Adrenal gland (tissue), 12 donors: ENCODE data around the gene CAMKK1. TPM values are rescaled to one million over a fixed set of nuclear protein-coding genes. Genes with fewer than 3 reads are reported as not detected.

Experiments used
- DNase-seq, 7 donors: peaks; one replicate each; pipeline ENCODE4 v3.0.0-alpha.2; 2019 to 2020
- H3K27ac ChIP-seq, 5 donors: fragments of 200-600 bp; sonication (generic) in 4 of 5; 1 replicate in 3 of 5; 2 replicates in 2 of 5; pipeline versions ENCODE4 v1.5.1 to v1.8.0; 2016 to 2020; ENCODE audit warnings: mild to moderate bottlenecking in 1 of 5
- H3K27me3 ChIP-seq: fragments of 200-600 bp; 2 replicates; pipeline ENCODE4 v1.8.0; 2021
- H3K36me3 ChIP-seq, 2 donors: fragments of 200-600 bp; replicated peaks in 1 of 2; 1 replicate in 1 of 2; 2 replicates in 1 of 2; pipeline versions ENCODE4 v1.5.1 to v1.8.0; 2018 to 2022
- H3K4me1 ChIP-seq, 2 donors: fragments of 200-600 bp; replicated peaks in 1 of 2; 1 replicate in 1 of 2; 2 replicates in 1 of 2; pipeline versions ENCODE4 v1.5.1 to v1.8.0; 2018 to 2021
- H3K4me3 ChIP-seq, 4 donors: fragments of 200-600 bp; sonication (generic) in 3 of 4; one replicate each; pipeline ENCODE4 v1.5.1; 2016 to 2018
- H3K9me3 ChIP-seq, 3 donors: fragments of 200-600 bp; sonication (generic) in 1 of 3; replicated peaks in 1 of 3; 1 replicate in 2 of 3; 2 replicates in 1 of 3; pipeline versions ENCODE4 v1.5.1 to v1.8.0; 2016 to 2021
- CTCF ChIP-seq, 6 experiments: fragments of 450-650 bp in 4 of 6; fragments of 200-600 bp in 2 of 6; sonication (generic) in 1 of 6; IDR thresholded peaks; 1 replicate in 5 of 6; 2 replicates in 1 of 6; pipeline versions ENCODE4 v1.5.1 to v1.8.0; 2016 to 2021; ENCODE audit warnings: antibody characterized with exemption in 6 of 6, mild to moderate bottlenecking in 2 of 6, moderate library complexity in 1 of 6
- POLR2A ChIP-seq, 2 donors: fragments of 450-650 bp; IDR thresholded peaks; one replicate each; pipeline ENCODE4 v1.6.1; 2017; ENCODE audit warnings: antibody characterized with exemption in 2 of 2, mild to moderate bottlenecking in 2 of 2, moderate library complexity in 1 of 2
- WGBS, 4 donors: extraction: QIAGEN DNeasy Blood & Tissue Kit in 2 of 4; methylation state at CpG; one replicate each; pipeline versions ENCODE4 v1.1.5 to v1.1.7; 2013 to 2017; 5-methylcytosine and 5-hydroxymethylcytosine counted together
- intact Hi-C, 2 donors: fragments of 100-400 bp; cut with DNase I; formaldehyde crosslinking; loops; one replicate each; pipeline versions ENCODE4 v1.14.1 to v1.15.0; 2022 to 2023
- polyA plus RNA-seq, 3 donors: library from polyadenylated mRNA; stranded (reverse); fragments of 200-250 nt in 2 of 3; fragments of 350-450 nt in 1 of 3; fragmentation: Illumina TruSeq in 1 of 3; extraction: RNeasy Lipid Tissue Mini Kit (QIAGEN cat#74804) in 1 of 3; gene quantifications; one replicate each; pipeline ENCODE4 v1.2.3, GENCODE V29; 2013 to 2014
- total RNA-seq, 9 donors: library from RNA; depleted of rRNA in 4 of 9; stranded (reverse); fragments of >200 nt in 4 of 9; fragments of 120-200 nt in 1 of 9; fragmentation: NEBNext Ultra II Directional in 1 of 9; extraction: Animal tissue kit (Norgen Biotek cat#: 25700) in 1 of 9; gene quantifications; one replicate each; pipeline versions ENCODE4 v1.1.0 to v1.2.4, GENCODE V29; 2013 to 2023
- donor health status: healthy with polysubstance abuse.
- donor health status: Bipolar disorder and iron deficiency.
- donor health status: DM: yes; HTN: yes; CAD: no.
- donor health status: DM: no; HTN: no; CAD: no.
- donor health status: DM: no; HTN: no; CAD: no.
- donor health status: DM: yes; HTN: yes; CAD: no.

The CAMKK1 gene
- total and polyA plus RNA-seq, 12 donors: 6.0 to 28.2 (median 10.8) TPM

DNA sequence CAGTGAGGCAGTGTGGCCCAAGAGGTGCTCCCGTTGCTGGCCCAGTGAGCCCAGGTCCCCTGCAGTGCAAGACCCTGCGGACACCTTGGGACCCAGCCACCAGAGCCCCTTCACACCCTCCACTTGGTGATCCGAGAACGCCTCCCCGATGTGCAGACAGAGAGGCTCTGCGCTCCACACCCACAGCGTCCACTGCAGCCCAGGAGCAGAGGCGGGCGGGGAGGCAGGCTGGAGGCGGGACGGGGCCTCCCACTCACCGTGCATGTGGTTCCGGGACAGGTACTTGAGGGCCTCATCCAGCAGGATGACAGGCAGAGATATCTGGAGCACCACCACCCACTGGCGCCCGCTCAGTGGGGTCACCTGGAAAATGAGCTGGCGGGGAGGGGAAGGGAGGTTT is 35.6 kb upstream of the CAMKK1 start:
- H3K36me3 ChIP-seq: no peaks in the 10 kb centered on the region
- TF ChIP-seq POLR2A (IDR thresholded peaks at IDR 0.05) (no peak), CTCF (IDR thresholded peaks at IDR 0.05) (no peak)
- no peak overlapping the region for H3K4me3 ChIP-seq
- no peak for DNase-seq
- WGBS, 4 donors: 85 to 99% (median 95%) methylated on average over 8 to 16 of the region's 16 CpGs
- intact Hi-C loops: no loop called here
- no peaks in the 10 kb centered on the region for H3K4me1 ChIP-seq
- no peak overlapping the region for H3K27ac ChIP-seq
- H3K27me3 ChIP-seq: no peaks in the 10 kb centered on the region
- no peaks in the 10 kb centered on the region for H3K9me3 ChIP-seq

DNA sequence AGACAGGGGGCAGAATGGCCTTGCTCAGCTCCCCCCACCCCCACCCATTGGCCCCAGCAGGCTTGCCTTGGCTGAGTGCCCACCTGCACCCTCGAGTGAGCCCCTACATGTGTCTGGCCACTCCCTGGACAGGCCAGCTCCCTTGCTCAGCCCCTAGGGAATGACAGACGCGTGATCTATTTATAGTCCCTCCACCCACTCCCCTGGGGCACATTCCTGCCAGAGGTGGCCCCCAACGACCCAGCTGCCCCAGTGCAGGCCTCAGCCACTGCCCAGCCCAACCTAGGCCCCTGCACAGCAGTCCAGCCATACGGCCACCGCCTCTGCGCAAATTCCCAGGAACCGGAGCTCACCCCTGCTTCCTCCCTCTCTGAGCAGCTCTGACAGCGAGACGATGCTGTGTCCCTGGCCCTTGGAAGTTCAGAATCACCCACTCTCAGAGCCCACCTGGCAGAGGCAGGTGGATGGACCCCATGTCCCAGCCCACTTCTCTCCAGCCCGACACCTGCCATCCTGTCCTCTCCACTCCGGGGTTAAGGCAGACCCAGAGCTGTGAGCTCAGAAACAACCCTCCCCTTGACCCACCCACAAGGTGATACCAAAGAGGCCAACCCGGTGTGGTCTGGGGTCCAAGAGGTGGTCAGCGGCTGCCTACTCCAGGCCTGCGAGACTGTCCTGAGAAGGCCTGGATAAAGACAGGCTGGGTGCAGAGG is 34.9 kb upstream of the CAMKK1 start:
- WGBS, 4 donors: 77 to 89% (median 81%) methylated on average over 11 to 15 of the region's 15 CpGs
- no peak for TF ChIP-seq POLR2A (IDR thresholded peaks at IDR 0.05)
- Histone ChIP-seq H3K36me3 (no peaks in the 10 kb centered on the region), H3K4me1 (no peaks in the 10 kb centered on the region), H3K27me3 (no peaks in the 10 kb centered on the region), H3K4me3 (no peak overlapping the region), H3K27ac (no peak overlapping the region), H3K9me3 (no peaks in the 10 kb centered on the region)
- DNase-seq: no peak
- intact Hi-C loops: no loop called here

DNA sequence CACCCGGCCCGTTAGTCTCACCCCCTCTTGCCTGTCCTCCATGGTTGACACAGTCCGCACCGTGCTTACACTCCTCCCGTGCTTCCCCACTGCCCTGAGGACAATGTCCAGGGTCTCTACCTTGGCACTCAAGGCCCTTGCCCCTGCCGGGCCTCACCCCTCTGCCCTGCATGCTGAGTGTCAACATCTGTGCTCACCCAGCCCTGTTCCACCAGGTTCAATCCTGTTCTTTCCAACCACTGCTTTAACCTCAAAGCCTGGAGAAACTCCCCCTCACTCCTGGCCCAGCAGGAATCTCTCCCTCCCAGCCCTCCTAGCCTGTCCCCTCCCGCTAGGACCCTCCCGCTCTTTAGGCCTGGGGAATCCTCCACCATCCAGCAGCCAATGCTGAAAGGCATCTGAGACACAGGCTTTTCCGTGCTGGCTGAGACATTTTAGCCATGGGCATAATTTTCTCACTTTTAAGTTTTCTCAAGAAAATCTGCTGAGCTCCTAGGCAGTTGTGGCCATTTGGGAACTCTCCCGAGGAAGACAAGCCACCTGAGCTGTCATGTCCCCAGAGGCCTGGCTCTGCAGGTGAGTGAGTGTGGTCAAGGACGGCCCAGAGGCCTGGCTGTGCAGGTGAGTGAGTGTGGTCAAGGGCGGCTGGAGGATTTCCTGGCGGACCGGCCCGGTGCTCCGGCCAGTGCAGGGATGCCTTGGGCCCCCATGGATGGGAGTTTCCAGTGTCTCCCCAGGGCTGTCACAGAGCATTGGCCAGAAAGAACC is 34.2 kb upstream of the CAMKK1 start:
- Histone ChIP-seq H3K9me3 (no peaks in the 10 kb centered on the region), H3K4me3 (no peak overlapping the region), H3K4me1 (no peaks in the 10 kb centered on the region), H3K36me3 (no peaks in the 10 kb centered on the region), H3K27ac (no peak overlapping the region), H3K27me3 (no peaks in the 10 kb centered on the region)
- 85 to 94% (median 89%) methylated on average over 7 to 16 of the region's 16 CpGs for WGBS, 4 donors
- intact Hi-C loops: no loop called here
- TF ChIP-seq CTCF (IDR thresholded peaks at IDR 0.05) (no peak), POLR2A (IDR thresholded peaks at IDR 0.05) (no peak)
- DNase-seq: no peak

GRCh38 chr17:3925684-3926485 is 33.0 kb upstream of the CAMKK1 start:
- H3K9me3 ChIP-seq: no peaks in the 10 kb centered on the region
- DNase-seq: no peak
- intact Hi-C loops: no loop called here
- H3K27ac ChIP-seq: no peak overlapping the region
- 86 to 95% (median 90%) methylated on average over 7 to 17 of the region's 17 CpGs for WGBS, 4 donors
- H3K4me3 ChIP-seq: no peak overlapping the region
- H3K4me1 ChIP-seq: no peaks in the 10 kb centered on the region
- TF ChIP-seq CTCF (IDR thresholded peaks at IDR 0.05) (no peak), POLR2A (IDR thresholded peaks at IDR 0.05) (no peak)
- H3K27me3 ChIP-seq: no peaks in the 10 kb centered on the region
- H3K36me3 ChIP-seq: no peaks in the 10 kb centered on the region
